ENCODE results near the gene MBP. TPM values are rescaled to one million over a fixed set of nuclear protein-coding genes. Genes with fewer than 3 reads are reported as not detected.

The MBP gene
- total RNA-seq, 1 experiment from 2014 or later: 88.8 TPM

DNA sequence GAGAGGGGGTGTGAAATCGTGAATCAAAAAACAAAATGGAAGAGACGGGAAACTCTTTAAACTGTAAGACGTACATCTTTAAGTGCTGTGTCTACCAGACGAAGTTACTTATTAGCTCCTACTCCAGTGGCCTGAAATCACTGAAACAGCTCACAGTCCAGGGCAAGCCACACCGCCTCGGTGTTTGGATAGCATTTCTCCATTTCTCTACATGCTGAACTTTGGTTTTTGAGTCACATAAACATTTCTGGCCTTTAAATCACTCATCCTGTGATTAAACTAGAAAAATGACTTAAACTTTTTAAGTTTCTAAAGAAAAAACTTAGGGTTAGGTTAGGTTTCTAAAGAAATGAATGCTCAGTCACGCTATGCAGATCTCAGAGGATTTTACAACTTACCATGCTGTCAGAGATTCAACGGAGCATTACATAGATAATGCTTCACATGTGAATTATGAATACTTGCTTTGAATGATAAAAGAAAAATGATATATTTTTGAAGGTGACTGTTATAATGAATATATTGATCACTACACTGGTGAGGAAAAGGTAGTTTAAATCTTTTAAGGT, 138.4 kb downstream of the MBP start:
- no peaks in the 10 kb centered on the region for H3K27me3 ChIP-seq (ENCODE audit: control insufficient read depth, insufficient read depth, low read length)
- no peaks in the 10 kb centered on the region for H3K36me3 ChIP-seq (ENCODE audit: control insufficient read depth, insufficient read depth, low read length)
- intact Hi-C loops (cut with micrococcal nuclease; ENCODE audit: unreplicated experiment): no loop called here
- DNase-seq (ENCODE audit: low read depth, low spot score) (no peak), ATAC-seq (no peak)
- POLR2A ChIA-PET: no interaction called here
- no peaks in the 10 kb centered on the region for H3K4me1 ChIP-seq (ENCODE audit: control insufficient read depth, insufficient read depth, low read length)
- H3K27ac ChIP-seq (ENCODE audit: low read length): no peak overlapping the region
- in situ Hi-C loops (cut with HindIII; ENCODE audit: low pct_unique_long_range_greater_than_20kb, low sequenced_read_pairs): no loop called here
- CTCF ChIA-PET: interaction anchor here (1.1 kb wide), 1 partner anchor 11 kb away, joined by 3 read pairs; no protein-coding TSS in a partner anchor
- H3K4me3 ChIP-seq (ENCODE audit: low read depth in 2 of 2, low read length in 2 of 2): no peak overlapping the region
- no TSS peak for BruUV-seq (replicated peaks)
- no peaks in the 10 kb centered on the region for H3K9me3 ChIP-seq (ENCODE audit: control insufficient read depth, insufficient read depth, low read depth, low read length)
- TF ChIP-seq POLR2AphosphoS5 (IDR thresholded peaks at IDR 0.05; ENCODE audit: low read depth, low read length) (no peak), SIN3A (IDR thresholded peaks at IDR 0.05; ENCODE audit: borderline replicate concordance, insufficient read depth, low read depth, low read length) (no peak), TCF7L2 (IDR thresholded peaks at IDR 0.05; ENCODE audit: low read depth, low read length) (no peak)
- TF ChIP-seq, protein P1, sequence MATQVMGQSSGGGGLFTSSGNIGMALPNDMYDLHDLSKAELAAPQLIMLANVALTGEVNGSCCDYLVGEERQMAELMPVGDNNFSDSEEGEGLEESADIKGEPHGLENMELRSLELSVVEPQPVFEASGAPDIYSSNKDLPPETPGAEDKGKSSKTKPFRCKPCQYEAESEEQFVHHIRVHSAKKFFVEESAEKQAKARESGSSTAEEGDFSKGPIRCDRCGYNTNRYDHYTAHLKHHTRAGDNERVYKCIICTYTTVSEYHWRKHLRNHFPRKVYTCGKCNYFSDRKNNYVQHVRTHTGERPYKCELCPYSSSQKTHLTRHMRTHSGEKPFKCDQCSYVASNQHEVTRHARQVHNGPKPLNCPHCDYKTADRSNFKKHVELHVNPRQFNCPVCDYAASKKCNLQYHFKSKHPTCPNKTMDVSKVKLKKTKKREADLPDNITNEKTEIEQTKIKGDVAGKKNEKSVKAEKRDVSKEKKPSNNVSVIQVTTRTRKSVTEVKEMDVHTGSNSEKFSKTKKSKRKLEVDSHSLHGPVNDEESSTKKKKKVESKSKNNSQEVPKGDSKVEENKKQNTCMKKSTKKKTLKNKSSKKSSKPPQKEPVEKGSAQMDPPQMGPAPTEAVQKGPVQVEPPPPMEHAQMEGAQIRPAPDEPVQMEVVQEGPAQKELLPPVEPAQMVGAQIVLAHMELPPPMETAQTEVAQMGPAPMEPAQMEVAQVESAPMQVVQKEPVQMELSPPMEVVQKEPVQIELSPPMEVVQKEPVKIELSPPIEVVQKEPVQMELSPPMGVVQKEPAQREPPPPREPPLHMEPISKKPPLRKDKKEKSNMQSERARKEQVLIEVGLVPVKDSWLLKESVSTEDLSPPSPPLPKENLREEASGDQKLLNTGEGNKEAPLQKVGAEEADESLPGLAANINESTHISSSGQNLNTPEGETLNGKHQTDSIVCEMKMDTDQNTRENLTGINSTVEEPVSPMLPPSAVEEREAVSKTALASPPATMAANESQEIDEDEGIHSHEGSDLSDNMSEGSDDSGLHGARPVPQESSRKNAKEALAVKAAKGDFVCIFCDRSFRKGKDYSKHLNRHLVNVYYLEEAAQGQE (IDR thresholded peaks at IDR 0.05; ENCODE audit: insufficient read depth in 1 of 2, low read depth in 2 of 2, low read length in 1 of 2): no peak
- TF ChIP-seq, protein P2, sequence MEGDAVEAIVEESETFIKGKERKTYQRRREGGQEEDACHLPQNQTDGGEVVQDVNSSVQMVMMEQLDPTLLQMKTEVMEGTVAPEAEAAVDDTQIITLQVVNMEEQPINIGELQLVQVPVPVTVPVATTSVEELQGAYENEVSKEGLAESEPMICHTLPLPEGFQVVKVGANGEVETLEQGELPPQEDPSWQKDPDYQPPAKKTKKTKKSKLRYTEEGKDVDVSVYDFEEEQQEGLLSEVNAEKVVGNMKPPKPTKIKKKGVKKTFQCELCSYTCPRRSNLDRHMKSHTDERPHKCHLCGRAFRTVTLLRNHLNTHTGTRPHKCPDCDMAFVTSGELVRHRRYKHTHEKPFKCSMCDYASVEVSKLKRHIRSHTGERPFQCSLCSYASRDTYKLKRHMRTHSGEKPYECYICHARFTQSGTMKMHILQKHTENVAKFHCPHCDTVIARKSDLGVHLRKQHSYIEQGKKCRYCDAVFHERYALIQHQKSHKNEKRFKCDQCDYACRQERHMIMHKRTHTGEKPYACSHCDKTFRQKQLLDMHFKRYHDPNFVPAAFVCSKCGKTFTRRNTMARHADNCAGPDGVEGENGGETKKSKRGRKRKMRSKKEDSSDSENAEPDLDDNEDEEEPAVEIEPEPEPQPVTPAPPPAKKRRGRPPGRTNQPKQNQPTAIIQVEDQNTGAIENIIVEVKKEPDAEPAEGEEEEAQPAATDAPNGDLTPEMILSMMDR (IDR thresholded peaks at IDR 0.05): no peak

DNA sequence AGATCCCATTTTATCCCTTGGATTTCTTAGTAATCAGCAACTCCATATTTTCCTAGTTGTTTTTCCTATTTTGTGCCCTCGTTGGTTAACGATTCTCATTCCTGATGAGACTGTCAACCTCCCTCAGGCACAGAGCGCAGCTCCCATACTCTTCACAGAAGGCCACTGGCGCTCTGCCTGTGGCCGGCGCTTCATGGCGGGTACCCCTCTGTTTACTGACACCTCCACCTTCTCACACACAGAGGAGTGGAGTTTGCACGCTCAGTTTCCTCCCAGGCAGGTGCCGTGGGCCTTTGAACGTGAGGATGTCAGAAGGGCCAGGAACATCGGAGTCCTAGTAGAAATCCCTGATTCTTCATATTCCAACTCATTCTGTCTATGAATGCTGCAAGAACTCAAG, 139.0 kb downstream of the MBP start:
- in situ Hi-C loops (cut with HindIII; ENCODE audit: low pct_unique_long_range_greater_than_20kb, low sequenced_read_pairs): no loop called here
- BruUV-seq (replicated peaks): no TSS peak
- no peak for ATAC-seq

More for the DNA sequence above, 139.0 kb downstream of the MBP start:
- intact Hi-C loops (cut with micrococcal nuclease; ENCODE audit: unreplicated experiment): no loop called here
- POLR2A ChIA-PET: no interaction called here
- no peaks in the 10 kb centered on the region for H3K27me3 ChIP-seq (ENCODE audit: control insufficient read depth, insufficient read depth, low read length)
- TF ChIP-seq, protein P1 (IDR thresholded peaks at IDR 0.05; ENCODE audit: insufficient read depth in 1 of 2, low read depth in 2 of 2, low read length in 1 of 2): no peak
- TF ChIP-seq SIN3A (IDR thresholded peaks at IDR 0.05; ENCODE audit: borderline replicate concordance, insufficient read depth, low read depth, low read length): no peak
- TF ChIP-seq POLR2AphosphoS5 (IDR thresholded peaks at IDR 0.05; ENCODE audit: low read depth, low read length): no peak
- TF ChIP-seq TCF7L2 (IDR thresholded peaks at IDR 0.05; ENCODE audit: low read depth, low read length): no peak
- TF ChIP-seq, protein P2 (IDR thresholded peaks at IDR 0.05): no peak
- H3K36me3 ChIP-seq (ENCODE audit: control insufficient read depth, insufficient read depth, low read length): no peaks in the 10 kb centered on the region
- no peaks in the 10 kb centered on the region for H3K4me1 ChIP-seq (ENCODE audit: control insufficient read depth, insufficient read depth, low read length)
- no peak overlapping the region for H3K4me3 ChIP-seq (ENCODE audit: low read depth in 2 of 2, low read length in 2 of 2)
- CTCF ChIA-PET: interaction anchor here (1.1 kb wide), 1 partner anchor 11 kb away, joined by 3 read pairs; no protein-coding TSS in a partner anchor
- no peaks in the 10 kb centered on the region for H3K9me3 ChIP-seq (ENCODE audit: control insufficient read depth, insufficient read depth, low read depth, low read length)
- no peak for DNase-seq (ENCODE audit: low read depth, low spot score)
- no peak overlapping the region for H3K27ac ChIP-seq (ENCODE audit: low read length)
